AG04450 (cell line): ENCODE results near the gene TAS2R16. TPM values are rescaled to one million over a fixed set of nuclear protein-coding genes. Genes with fewer than 3 reads are reported as not detected.

Experiments
- CTCF ChIA-PET: fragments of 300-600, 350-600 bp; formaldehyde crosslinking; extraction: SDS; loops from one replicate; lab custom pipeline; 2022; ENCODE audit warnings: antibody characterized with exemption, inconsistent platforms; lab: Charles Lee
- POLR2A ChIA-PET: fragments of 350-600 bp; formaldehyde crosslinking; extraction: SDS; loops from one replicate; lab custom pipeline; 2021; ENCODE audit warnings: antibody characterized with exemption, inconsistent platforms; lab: Yijun Ruan, JAX
- DNase-seq: peaks from one replicate; pipeline ENCODE4 v3.0.0-alpha.2; 2011; ENCODE audit warnings: low read depth, low spot score
- H3K27ac ChIP-seq: one replicate; pipeline ENCODE4 v1.5.1; 2012; ENCODE audit warnings: low read depth, low read length, control low read depth
- H3K27me3 ChIP-seq: one replicate; pipeline ENCODE4 v1.6.0; 2012; ENCODE audit warnings: low read length; ENCODE audit not compliant: control insufficient read depth, insufficient read depth
- H3K4me3 ChIP-seq: 2 replicates; pipeline ENCODE4 v1.5.1; 2011; ENCODE audit warnings: mild to moderate bottlenecking, low read depth, low read length, control low read depth
- H3K9me3 ChIP-seq: 2 replicates; pipeline ENCODE4 v1.5.1; 2012; ENCODE audit warnings: low read length; ENCODE audit not compliant: control insufficient read depth, insufficient read depth
- polyA minus RNA-seq: library from RNA; depleted of rRNA, polyadenylated mRNA; stranded (reverse); fragments of >200 nt; gene quantifications from 2 replicates; pipeline ENCODE4 v1.2.3, GENCODE V29; 2011; rRNA and poly(A)+ RNA removed
- polyA plus RNA-seq: library from polyadenylated mRNA; depleted of rRNA; stranded (reverse); fragments of >200 nt; gene quantifications from 2 replicates; pipeline ENCODE4 v1.2.3, GENCODE V29; 2011; rRNA removed
- TF ChIP-seq, protein P1 (sequence below): IDR thresholded peaks from 2 replicates; pipeline ENCODE4 v1.5.1; 2011; ENCODE audit warnings: low read depth, low read length, control low read depth, inconsistent platforms

The TAS2R16 gene, protein sequence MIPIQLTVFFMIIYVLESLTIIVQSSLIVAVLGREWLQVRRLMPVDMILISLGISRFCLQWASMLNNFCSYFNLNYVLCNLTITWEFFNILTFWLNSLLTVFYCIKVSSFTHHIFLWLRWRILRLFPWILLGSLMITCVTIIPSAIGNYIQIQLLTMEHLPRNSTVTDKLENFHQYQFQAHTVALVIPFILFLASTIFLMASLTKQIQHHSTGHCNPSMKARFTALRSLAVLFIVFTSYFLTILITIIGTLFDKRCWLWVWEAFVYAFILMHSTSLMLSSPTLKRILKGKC
- polyA plus RNA-seq (not detected in 2 replicates), polyA minus RNA-seq (not detected in 2 replicates)

DNA sequence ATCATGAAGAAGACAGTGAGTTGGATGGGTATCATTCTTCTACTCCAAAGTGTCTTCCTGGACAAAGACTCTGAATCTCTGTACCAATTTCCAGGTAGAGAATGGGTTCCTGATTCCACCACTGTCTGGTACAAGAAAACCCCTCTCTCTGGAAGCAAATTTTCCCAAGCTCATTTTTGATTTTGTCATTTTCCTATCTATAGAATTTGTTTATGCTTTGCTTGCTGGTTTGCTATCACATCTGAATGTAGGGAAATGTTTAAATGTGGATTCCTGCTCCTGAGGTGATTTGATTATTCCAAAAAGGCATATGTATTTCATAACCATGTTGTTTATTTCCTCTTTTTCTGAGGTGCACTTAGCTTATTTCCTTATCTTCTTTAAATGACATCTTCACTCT lies at the start of gene TAS2R16:
TAS2R16 (minus strand) TSS at position 101 of the 400 bp plus-strand sequence; CDS start at position 35, 66 bp downstream.
- Histone ChIP-seq H3K4me3 (no peak within 1 kb of the TSS), H3K9me3 (peaks cover 5% of the 10 kb centered on the region; the same call in 1 of the 2 replicates), H3K27ac (no peak within 1 kb of the TSS), H3K27me3 (no peaks in the 10 kb centered on the region)
- POLR2A ChIA-PET: no interaction called here
- DNase-seq: no peak
- CTCF ChIA-PET: no interaction called here
- TF ChIP-seq, protein P1, sequence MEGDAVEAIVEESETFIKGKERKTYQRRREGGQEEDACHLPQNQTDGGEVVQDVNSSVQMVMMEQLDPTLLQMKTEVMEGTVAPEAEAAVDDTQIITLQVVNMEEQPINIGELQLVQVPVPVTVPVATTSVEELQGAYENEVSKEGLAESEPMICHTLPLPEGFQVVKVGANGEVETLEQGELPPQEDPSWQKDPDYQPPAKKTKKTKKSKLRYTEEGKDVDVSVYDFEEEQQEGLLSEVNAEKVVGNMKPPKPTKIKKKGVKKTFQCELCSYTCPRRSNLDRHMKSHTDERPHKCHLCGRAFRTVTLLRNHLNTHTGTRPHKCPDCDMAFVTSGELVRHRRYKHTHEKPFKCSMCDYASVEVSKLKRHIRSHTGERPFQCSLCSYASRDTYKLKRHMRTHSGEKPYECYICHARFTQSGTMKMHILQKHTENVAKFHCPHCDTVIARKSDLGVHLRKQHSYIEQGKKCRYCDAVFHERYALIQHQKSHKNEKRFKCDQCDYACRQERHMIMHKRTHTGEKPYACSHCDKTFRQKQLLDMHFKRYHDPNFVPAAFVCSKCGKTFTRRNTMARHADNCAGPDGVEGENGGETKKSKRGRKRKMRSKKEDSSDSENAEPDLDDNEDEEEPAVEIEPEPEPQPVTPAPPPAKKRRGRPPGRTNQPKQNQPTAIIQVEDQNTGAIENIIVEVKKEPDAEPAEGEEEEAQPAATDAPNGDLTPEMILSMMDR: no peak

DNA sequence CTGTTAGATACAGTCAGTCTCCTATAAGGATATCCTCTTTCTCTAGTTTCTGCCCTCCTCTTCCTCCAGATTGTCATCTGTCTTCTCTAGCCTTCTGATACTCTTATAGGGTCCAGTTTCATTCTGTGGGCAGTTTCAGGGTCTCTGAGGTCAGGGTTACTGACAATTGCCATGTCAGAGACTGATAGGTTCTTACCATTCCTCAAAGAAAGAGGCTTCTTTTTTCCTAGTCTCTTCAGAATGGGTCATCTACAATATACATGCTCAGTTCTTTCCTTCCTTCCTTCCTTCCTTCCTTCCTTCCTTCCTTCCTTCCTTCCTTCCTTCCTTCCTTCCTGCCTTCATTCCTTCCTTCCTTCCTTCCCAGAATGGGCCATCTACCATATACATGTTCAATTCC lies 48.1 kb upstream of the TAS2R16 start:
- DNase-seq: no peak
- H3K27ac ChIP-seq: no peak overlapping the region
- no peaks in the 10 kb centered on the region; the same call in 1 of the 2 replicates for H3K9me3 ChIP-seq
- H3K27me3 ChIP-seq: no peaks in the 10 kb centered on the region
- no peak overlapping the region for H3K4me3 ChIP-seq
- ChIA-PET POLR2A (no interaction called here), CTCF (no interaction called here)
- TF ChIP-seq, protein P1: no peak

DNA sequence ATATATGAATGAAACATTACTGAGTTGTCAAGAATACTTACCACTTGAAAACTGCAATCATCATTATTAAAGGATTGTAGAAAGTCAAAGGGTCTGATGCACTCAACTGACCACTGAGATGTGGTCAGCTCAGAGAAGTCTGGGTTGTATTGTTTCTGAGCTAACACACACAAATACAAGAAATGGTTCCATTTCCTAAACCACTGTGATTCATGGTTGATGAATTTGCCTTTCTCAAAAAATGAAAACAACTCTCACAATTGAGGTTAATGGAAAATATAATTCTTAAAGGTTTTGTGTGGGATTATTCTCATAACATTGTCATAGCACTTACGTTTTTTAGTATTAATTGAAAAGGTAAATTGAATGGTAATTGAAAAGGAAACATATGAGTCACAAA lies 45.6 kb upstream of the TAS2R16 start:
- DNase-seq: no peak
- POLR2A ChIA-PET: no interaction called here
- TF ChIP-seq, protein P1: no peak
- CTCF ChIA-PET: no interaction called here
- Histone ChIP-seq H3K27ac (no peak overlapping the region), H3K9me3 (no peaks in the 10 kb centered on the region; the same call in 1 of the 2 replicates), H3K27me3 (no peaks in the 10 kb centered on the region), H3K4me3 (no peak overlapping the region)

DNA sequence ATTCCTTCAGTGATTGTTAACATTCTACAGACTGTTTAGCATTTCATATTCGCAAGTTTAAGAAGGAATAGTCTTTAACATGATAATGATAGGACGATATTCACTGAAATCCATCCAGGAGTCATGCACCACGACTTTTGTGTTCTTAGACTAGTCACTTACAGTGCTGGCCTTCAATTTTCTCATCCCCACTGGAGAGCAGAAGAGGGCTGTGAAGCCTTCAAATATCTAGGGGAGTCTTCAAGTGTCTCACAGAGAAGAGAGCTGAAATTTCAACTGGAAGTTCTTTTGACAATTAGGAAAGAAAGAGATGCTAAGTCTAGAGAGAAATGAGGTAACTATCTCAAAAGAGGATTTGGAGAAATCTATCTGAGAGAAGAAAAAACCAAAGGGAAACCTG lies 43.8 kb upstream of the TAS2R16 start:
- Histone ChIP-seq H3K4me3 (no peak overlapping the region), H3K27me3 (no peaks in the 10 kb centered on the region), H3K27ac (no peak overlapping the region), H3K9me3 (peaks cover 6% of the 10 kb centered on the region)
- CTCF ChIA-PET: no interaction called here
- TF ChIP-seq, protein P1: no peak
- DNase-seq: no peak
- POLR2A ChIA-PET: no interaction called here

DNA sequence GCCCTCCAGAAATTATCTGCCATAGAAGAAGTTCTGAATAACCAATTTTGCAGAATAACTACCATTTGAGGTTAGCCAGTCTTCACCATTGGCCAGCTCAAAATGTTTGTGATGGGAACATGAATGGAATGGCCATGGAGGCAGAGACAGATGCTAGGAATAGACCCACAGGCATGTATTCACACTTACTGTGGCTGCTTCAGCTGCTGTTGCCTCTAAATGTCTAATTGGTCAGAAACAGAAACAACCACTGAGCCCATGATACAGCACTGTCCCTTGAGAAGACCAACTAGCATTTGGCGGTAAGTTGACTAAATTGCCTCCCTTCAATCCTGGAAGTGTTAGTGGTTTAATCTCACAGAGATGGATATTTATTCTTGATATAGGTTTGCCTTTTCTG lies 38.6 kb upstream of the TAS2R16 start:
- ChIA-PET CTCF (no interaction called here), POLR2A (no interaction called here)
- TF ChIP-seq, protein P1: no peak
- DNase-seq: no peak
- Histone ChIP-seq H3K27ac (no peak overlapping the region), H3K9me3 (peaks cover 6% of the 10 kb centered on the region), H3K27me3 (no peaks in the 10 kb centered on the region), H3K4me3 (no peak overlapping the region)
